Measurements from ENCODE around the gene EFCAB11. TPM values are rescaled to one million over a fixed set of nuclear protein-coding genes. Genes with fewer than 3 reads are reported as not detected.
A peak's percentile ranks its signal among the peaks of the same experiment; 100 is the strongest.

Gene EFCAB11
- total and polyA plus RNA-seq, 9 of the 15 experiments (the other 6 are each of a cell fraction or from before 2014, with no cell fraction given): 13.4 to 37.9 (median 17.4) TPM

- Histone ChIP-seq H3K9ac (ENCODE audit: insufficient read depth in 1 of 2, low read depth in 2 of 2, low read length in 2 of 2) (no peak overlapping the region), H2AFZ (ENCODE audit: low read depth, low read length) (no peak overlapping the region), H3K27me3 (ENCODE audit: control insufficient read depth in 2 of 2, insufficient read depth in 2 of 2, low read length in 2 of 2) (no peaks in the 10 kb centered on the region), H3K27ac (ENCODE audit: extremely low read depth, low read depth, low read length) (no peak overlapping the region), H3K4me3 (no peak overlapping the region), H3K9me3 (replicated peaks; ENCODE audit: control insufficient read depth, insufficient read depth, low read depth, low read length) (0 out of 2 replicates have a peak, but pooled peaks cover 2% of the 10 kb centered on the region), H4K20me1 (replicated peaks; ENCODE audit: control insufficient read depth, insufficient read depth, low read length) (no peaks in the 10 kb centered on the region; the same call in 1 of the 2 replicates), H3K4me2 (ENCODE audit: insufficient read depth, low read length) (no peak overlapping the region), H3K36me3 (ENCODE audit: control insufficient read depth, insufficient read depth, low read length) (peaks cover 55% of the 10 kb centered on the region), H3K79me2 (ENCODE audit: control insufficient read depth, insufficient read depth, low read length) (peaks cover 33% of the 10 kb centered on the region), H3K4me1 (replicated peaks in 1 of 2; ENCODE audit: control insufficient read depth in 2 of 2, insufficient read depth in 2 of 2, low read length in 2 of 2) (peaks cover 4 to 7% of the 10 kb centered on the region in 2 experiments; a peak in 3 of 5 replicates), H3K9me1 (ENCODE audit: control insufficient read depth, insufficient read depth, low read length) (no peaks in the 10 kb centered on the region)
- FAIRE-seq (no peak), DNase-seq (ENCODE audit: extremely low read depth in 1 of 4, low spot score in 3 of 4) (no peak), ATAC-seq (no peak)
- TF ChIP-seq MITF (IDR thresholded peaks at IDR 0.05) (no peak), CSDE1 (IDR thresholded peaks at IDR 0.05) (no peak), SRSF1 (IDR thresholded peaks at IDR 0.05; ENCODE audit: low read depth, low read length) (no peak), MTF1 (CRISPR knock-in tag; IDR thresholded peaks at IDR 0.05; ENCODE audit: borderline replicate concordance) (no peak)
- ChIA-PET POLR2A (no interaction called here), CTCF (ENCODE audit: low intra/inter-chr PET ratio) (no interaction called here)
- WGBS (ENCODE audit: insufficient coverage, low coverage, missing lambda C conversion rate): 100% methylated on average over 1 of the region's 1 CpG
- intact Hi-C loops (cut with micrococcal nuclease): no loop called here
- no TSS peak for BruUV-seq (replicated peaks)
- in situ Hi-C loops (cut with MboI): no loop called here
Observed at GRCh38 chr14:89958966-89959365, 4.4 kb upstream of the EFCAB11 start.

GRCh38 chr14:89957791-89958190 is 3.3 kb upstream of the EFCAB11 start:
- no peak overlapping the region for H2AFZ ChIP-seq (ENCODE audit: low read depth, low read length)
- 0 out of 4 replicates have a peak overlapping the region, but pooled peaks of 1 of the 2 experiments have one; percentile 27 for H3K9ac ChIP-seq (ENCODE audit: insufficient read depth in 1 of 2, low read depth in 2 of 2, low read length in 2 of 2)
- POLR2A ChIA-PET: no interaction called here
- WGBS (ENCODE audit: insufficient coverage, low coverage, missing lambda C conversion rate): 83% methylated on average over 6 of the region's 8 CpGs
- no peak for FAIRE-seq
- no peak overlapping the region for H3K4me3 ChIP-seq
- ATAC-seq: no peak
- in situ Hi-C loops (cut with MboI): no loop called here
- no peaks in the 10 kb centered on the region; the same call in 1 of the 2 replicates for H4K20me1 ChIP-seq (replicated peaks; ENCODE audit: control insufficient read depth, insufficient read depth, low read length)
- H3K36me3 ChIP-seq (ENCODE audit: control insufficient read depth, insufficient read depth, low read length): peaks cover 46% of the 10 kb centered on the region
- BruUV-seq (replicated peaks): no TSS peak
- H3K9me3 ChIP-seq (replicated peaks; ENCODE audit: control insufficient read depth, insufficient read depth, low read depth, low read length): 0 out of 2 replicates have a peak, but pooled peaks cover 2% of the 10 kb centered on the region
- H3K4me1 ChIP-seq (replicated peaks in 1 of 2; ENCODE audit: control insufficient read depth in 2 of 2, insufficient read depth in 2 of 2, low read length in 2 of 2): peaks cover 4 to 7% of the 10 kb centered on the region in 2 experiments; a peak in 3 of 5 replicates
- peaks cover 39% of the 10 kb centered on the region for H3K79me2 ChIP-seq (ENCODE audit: control insufficient read depth, insufficient read depth, low read length)
- H3K27ac ChIP-seq (ENCODE audit: extremely low read depth, low read depth, low read length): no peak overlapping the region
- no peaks in the 10 kb centered on the region for H3K27me3 ChIP-seq (ENCODE audit: control insufficient read depth in 2 of 2, insufficient read depth in 2 of 2, low read length in 2 of 2)
- intact Hi-C loops (cut with micrococcal nuclease): no loop called here
- CTCF ChIA-PET (ENCODE audit: low intra/inter-chr PET ratio): no interaction called here
- DNase-seq (ENCODE audit: extremely low read depth in 1 of 4, low spot score in 3 of 4): no peak
- no peaks in the 10 kb centered on the region for H3K9me1 ChIP-seq (ENCODE audit: control insufficient read depth, insufficient read depth, low read length)
- no peak overlapping the region for H3K4me2 ChIP-seq (ENCODE audit: insufficient read depth, low read length)
- TF ChIP-seq CTCF (IDR thresholded peaks at IDR 0.05 in 2 of 3, conservative IDR thresholded peaks at IDR 0.05 in 1 of 3; ENCODE audit: insufficient read depth in 2 of 3, low read depth in 1 of 3, low read length in 3 of 3) (no peak), ZNF263 (CRISPR knock-in tag; IDR thresholded peaks at IDR 0.05; ENCODE audit: borderline replicate concordance) (no peak), ESRRB (CRISPR knock-in tag; IDR thresholded peaks at IDR 0.05; ENCODE audit: borderline replicate concordance) (no peak), ZZZ3 (IDR thresholded peaks at IDR 0.05) (no peak), KLF6 (CRISPR knock-in tag; IDR thresholded peaks at IDR 0.05; ENCODE audit: borderline replicate concordance) (no peak), TOE1 (IDR thresholded peaks at IDR 0.05; ENCODE audit: borderline replicate concordance) (no peak), TOE1 (CRISPR knock-in tag; IDR thresholded peaks at IDR 0.05; ENCODE audit: borderline replicate concordance, low read depth) (no peak), DLX4 (CRISPR knock-in tag; IDR thresholded peaks at IDR 0.05) (no peak)
